SJCRH30 (cell line): ENCODE results near the gene BNIP5. TPM values are rescaled to one million over a fixed set of nuclear protein-coding genes. Genes with fewer than 3 reads are reported as not detected.

ENCODE experiments used
- DNase-seq, 2 experiments: peaks; one replicate each; pipeline ENCODE4 v3.0.0-alpha.2; 2015 to 2020
- H3K27ac ChIP-seq: fragments of 250-450 bp; sonication (Bioruptor Pico); 2 replicates; pipeline ENCODE4 v1.5.1; 2020; ENCODE audit warnings: mild to moderate bottlenecking, moderate library complexity
- H3K27me3 ChIP-seq: fragments of 250-450 bp; sonication (Bioruptor Pico); 2 replicates; pipeline ENCODE4 v1.5.1; 2020; ENCODE audit warnings: mild to moderate bottlenecking, moderate library complexity
- H3K36me3 ChIP-seq: fragments of 250-450 bp; sonication (Bioruptor Pico); 2 replicates; pipeline ENCODE4 v1.5.1; 2020; ENCODE audit warnings: mild to moderate bottlenecking, moderate library complexity
- H3K4me1 ChIP-seq: fragments of 250-450 bp; sonication (Bioruptor Pico); 2 replicates; pipeline ENCODE4 v1.5.1; 2020; ENCODE audit warnings: mild to moderate bottlenecking, moderate library complexity
- H3K4me3 ChIP-seq: fragments of 250-450 bp; sonication (Bioruptor Pico); 2 replicates; pipeline ENCODE4 v1.5.1; 2020; ENCODE audit warnings: mild to moderate bottlenecking, moderate library complexity
- H3K9me3 ChIP-seq: fragments of 250-450 bp; sonication (Bioruptor Pico); replicated peaks from 2 replicates; pipeline ENCODE4 v1.5.1; 2020; ENCODE audit warnings: mild to moderate bottlenecking, moderate library complexity
- total RNA-seq: library from RNA; depleted of rRNA; stranded (reverse); fragments of >200 nt; shearing (Covaris generic); gene quantifications from 2 replicates; pipeline ENCODE4 v1.2.3, GENCODE V29; 2014

The BNIP5 gene
- total RNA-seq, 1 experiment from 2014 or later, result 0.04 TPM

GRCh38 chr6:36286858-36287257 is 49.8 kb downstream of the BNIP5 start:
- H3K27ac ChIP-seq, result no peak overlapping the region
- no peaks in the 10 kb centered on the region for H3K9me3 ChIP-seq
- H3K27me3 ChIP-seq, result no peaks in the 10 kb centered on the region; the same call in 1 of the 2 replicates

GRCh38 chr6:36285797-36286196 is 50.9 kb downstream of the BNIP5 start:
- H3K9me3 ChIP-seq, result no peaks in the 10 kb centered on the region
- DNase-seq, result no peak
- no peaks in the 10 kb centered on the region for H3K36me3 ChIP-seq
- no peaks in the 10 kb centered on the region for H3K4me1 ChIP-seq
- no peaks in the 10 kb centered on the region; the same call in 1 of the 2 replicates for H3K27me3 ChIP-seq
- H3K27ac ChIP-seq, result no peak overlapping the region
- no peak overlapping the region for H3K4me3 ChIP-seq

More at GRCh38 chr6:36286858-36287257, 49.8 kb downstream of the BNIP5 start:
- no peak for DNase-seq
- Histone ChIP-seq H3K36me3 (no peaks in the 10 kb centered on the region), H3K4me3 (no peak overlapping the region), H3K4me1 (no peaks in the 10 kb centered on the region)

GRCh38 chr6:36285187-36285671 is 51.5 kb downstream of the BNIP5 start:
- H3K4me1 ChIP-seq, result no peaks in the 10 kb centered on the region
- no peaks in the 10 kb centered on the region for H3K36me3 ChIP-seq
- DNase-seq, result no peak
- H3K4me3 ChIP-seq, result no peak overlapping the region
- H3K9me3 ChIP-seq, result no peaks in the 10 kb centered on the region
- no peak overlapping the region for H3K27ac ChIP-seq
- H3K27me3 ChIP-seq, result no peaks in the 10 kb centered on the region; the same call in 1 of the 2 replicates

GRCh38 chr6:36284359-36284758 is 52.3 kb downstream of the BNIP5 start:
- no peak overlapping the region for H3K4me3 ChIP-seq
- H3K27me3 ChIP-seq, result no peaks in the 10 kb centered on the region; the same call in 1 of the 2 replicates
- no peaks in the 10 kb centered on the region for H3K4me1 ChIP-seq
- no peak overlapping the region for H3K27ac ChIP-seq
- H3K36me3 ChIP-seq, result no peaks in the 10 kb centered on the region
- no peak for DNase-seq
- no peaks in the 10 kb centered on the region for H3K9me3 ChIP-seq

DNA sequence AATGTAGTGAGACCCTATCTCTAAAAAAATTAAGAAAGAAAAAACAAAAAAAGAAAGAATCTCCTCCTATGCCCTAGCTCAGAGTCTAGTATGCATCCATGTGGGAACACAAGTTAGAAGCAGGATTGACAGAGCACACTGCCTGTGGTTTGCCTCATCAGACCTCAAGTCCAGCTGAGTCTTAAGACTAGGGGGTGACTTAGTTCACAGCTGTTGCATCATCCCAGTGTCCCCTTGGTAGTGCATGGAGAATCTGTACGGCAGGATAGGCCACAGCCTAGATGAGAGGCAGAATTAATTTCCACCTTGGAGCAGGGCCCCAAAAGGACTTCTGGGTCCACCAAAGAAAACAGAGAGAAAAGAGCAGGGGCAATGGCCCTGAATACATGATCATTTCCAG is 53.1 kb downstream of the BNIP5 start:
- Histone ChIP-seq H3K27ac (no peak overlapping the region), H3K27me3 (no peaks in the 10 kb centered on the region; the same call in 1 of the 2 replicates), H3K4me1 (no peaks in the 10 kb centered on the region), H3K36me3 (no peaks in the 10 kb centered on the region), H3K4me3 (no peak overlapping the region), H3K9me3 (no peaks in the 10 kb centered on the region)
- DNase-seq, result peak in 1 of 2 experiments; percentile 13

GRCh38 chr6:36280983-36281382 is 55.7 kb downstream of the BNIP5 start:
- no peaks in the 10 kb centered on the region for H3K36me3 ChIP-seq
- H3K4me1 ChIP-seq, result no peaks in the 10 kb centered on the region
- H3K9me3 ChIP-seq, result no peaks in the 10 kb centered on the region
- no peak for DNase-seq
- H3K27me3 ChIP-seq, result no peaks in the 10 kb centered on the region; the same call in none of the 2 replicates
- H3K27ac ChIP-seq, result no peak overlapping the region
- H3K4me3 ChIP-seq, result no peak overlapping the region

DNA sequence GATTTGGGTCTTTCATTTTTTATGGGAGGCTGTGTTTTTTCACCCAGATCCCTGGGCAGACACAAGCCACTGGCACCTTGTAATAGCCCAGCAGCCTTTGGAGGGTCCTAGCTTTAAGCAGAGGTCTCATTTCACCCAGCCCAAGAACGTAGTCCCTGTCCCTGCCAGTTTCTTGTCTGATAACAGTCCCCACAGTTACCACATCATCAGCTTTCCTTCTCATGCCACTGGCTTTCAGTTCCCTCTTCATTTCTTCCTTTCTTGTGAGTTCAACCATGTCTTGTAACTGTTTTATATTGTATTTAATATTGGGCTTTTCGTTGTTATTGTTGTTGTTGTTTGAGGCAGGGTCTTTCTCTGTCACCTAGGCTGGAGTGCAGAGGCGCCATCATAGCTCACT is 56.2 kb downstream of the BNIP5 start:
- no peak for DNase-seq
- Histone ChIP-seq H3K27ac (no peak overlapping the region), H3K4me3 (no peak overlapping the region), H3K27me3 (no peaks in the 10 kb centered on the region; the same call in none of the 2 replicates), H3K9me3 (no peaks in the 10 kb centered on the region), H3K4me1 (no peaks in the 10 kb centered on the region), H3K36me3 (no peaks in the 10 kb centered on the region)

GRCh38 chr6:36277946-36278470 is 58.7 kb downstream of the BNIP5 start:
- Histone ChIP-seq H3K4me1 (no peaks in the 10 kb centered on the region), H3K36me3 (no peaks in the 10 kb centered on the region), H3K27ac (no peak overlapping the region), H3K27me3 (no peaks in the 10 kb centered on the region; the same call in none of the 2 replicates), H3K9me3 (no peaks in the 10 kb centered on the region), H3K4me3 (no peak overlapping the region)
- DNase-seq, result no peak

DNA sequence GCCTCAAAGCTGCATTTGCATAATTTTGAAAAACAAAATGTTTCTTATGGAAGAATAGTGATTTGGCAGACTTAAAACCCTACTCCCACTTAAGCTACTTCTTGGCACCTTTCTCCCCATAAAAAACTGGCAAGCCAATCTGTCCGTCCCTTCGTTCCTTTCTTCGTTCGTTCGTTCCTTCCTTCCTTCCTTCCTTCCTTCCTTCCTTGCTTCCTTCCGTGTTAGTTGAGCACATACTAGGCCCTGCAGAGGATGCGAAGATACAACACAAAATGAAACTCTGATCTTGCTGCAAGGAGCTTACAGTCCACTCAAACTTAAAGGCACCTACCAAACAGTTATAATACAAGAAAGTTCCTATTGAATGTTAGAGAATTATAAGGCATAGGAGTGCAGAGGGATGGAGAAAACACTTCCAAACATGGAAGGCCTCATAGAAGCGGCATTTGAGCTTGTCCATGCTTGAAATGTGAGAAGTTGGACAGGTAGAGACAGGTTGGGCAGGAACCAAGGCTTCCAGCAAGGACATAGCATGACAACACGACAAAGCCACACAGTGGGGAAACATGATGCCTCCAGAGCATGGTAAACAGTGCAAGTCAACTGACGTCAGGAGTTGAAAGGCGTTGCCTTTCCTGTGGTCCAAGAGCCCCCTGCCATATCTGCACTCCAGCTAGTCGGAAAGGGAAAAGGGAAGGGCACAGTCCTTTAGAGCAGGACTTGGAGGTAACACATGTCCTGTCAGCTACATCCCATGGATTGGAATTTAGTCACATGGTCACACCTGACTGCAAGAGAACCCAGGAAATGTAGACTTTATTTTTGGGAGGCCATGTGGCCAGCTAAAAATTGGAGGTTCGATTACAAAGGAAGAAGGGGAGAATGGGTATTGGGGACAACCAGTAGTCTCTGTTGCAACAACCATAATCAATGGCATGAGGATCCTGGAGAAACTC is 59.8 kb downstream of the BNIP5 start:
- Histone ChIP-seq H3K9me3 (no peaks in the 10 kb centered on the region), H3K4me3 (no peak overlapping the region), H3K27me3 (peaks cover 2% of the 10 kb centered on the region; the same call in 1 of the 2 replicates), H3K27ac (no peak overlapping the region), H3K36me3 (no peaks in the 10 kb centered on the region), H3K4me1 (no peaks in the 10 kb centered on the region)
- no peak for DNase-seq

DNA sequence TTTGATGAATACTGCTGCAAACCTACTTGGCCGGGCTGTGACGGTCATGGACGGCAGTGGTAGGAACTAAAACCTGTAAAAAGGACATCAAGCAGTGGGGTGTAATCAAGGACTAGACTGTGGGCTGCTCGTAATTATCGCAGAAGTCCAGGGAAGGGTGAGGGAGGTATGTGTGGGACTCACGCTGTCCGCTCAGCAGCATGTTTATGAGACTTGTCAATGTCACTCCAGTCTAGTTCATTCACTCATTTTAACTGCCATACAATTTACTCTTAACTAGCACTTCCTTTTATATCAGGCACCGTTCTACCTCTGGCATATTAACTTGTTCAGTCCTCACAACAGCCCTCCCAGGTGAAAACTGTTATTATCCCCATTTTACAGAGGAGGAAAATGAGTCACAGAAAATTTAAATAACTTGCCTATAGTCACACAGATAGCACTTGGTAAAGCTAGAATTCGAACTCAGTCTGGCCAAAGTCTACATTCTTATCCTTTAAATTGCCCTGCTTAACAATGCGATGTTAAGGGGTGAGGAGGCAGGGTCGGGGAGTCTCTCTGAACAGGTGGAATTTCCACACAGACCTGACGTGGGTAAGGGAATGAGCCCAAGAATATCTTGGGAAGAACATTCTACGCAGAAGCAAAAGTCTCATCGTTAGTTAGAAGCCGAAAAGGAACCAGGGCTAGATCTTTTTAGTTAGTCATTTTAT is 62.7 kb downstream of the BNIP5 start:
- Histone ChIP-seq H3K27ac (no peak overlapping the region), H3K4me1 (no peaks in the 10 kb centered on the region), H3K9me3 (no peaks in the 10 kb centered on the region), H3K4me3 (no peak overlapping the region), H3K36me3 (no peaks in the 10 kb centered on the region), H3K27me3 (peaks cover 11% of the 10 kb centered on the region; the same call in 1 of the 2 replicates)
- no peak for DNase-seq

DNA sequence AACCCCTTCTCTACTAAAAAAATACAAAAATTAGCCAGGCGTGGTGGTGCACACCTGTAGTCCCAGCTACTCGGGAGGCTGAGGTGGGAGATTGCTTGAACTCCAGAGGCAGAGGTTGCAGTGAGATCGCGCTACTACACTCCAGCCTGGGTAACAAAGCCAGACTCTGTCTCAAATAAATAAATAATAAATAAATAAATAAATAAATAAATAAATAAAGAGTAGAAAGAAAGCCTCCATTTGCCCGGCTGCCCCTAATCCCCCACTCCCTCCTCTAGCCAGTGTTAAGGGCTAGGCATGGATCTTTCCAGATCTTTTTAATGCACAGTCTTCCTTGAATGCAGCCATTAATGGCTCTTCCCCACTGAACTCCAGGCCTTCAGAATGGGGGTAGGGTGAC is 63.6 kb downstream of the BNIP5 start:
- H3K27ac ChIP-seq, result no peak overlapping the region
- no peaks in the 10 kb centered on the region for H3K4me1 ChIP-seq
- H3K9me3 ChIP-seq, result no peaks in the 10 kb centered on the region
- DNase-seq, result no peak
- H3K36me3 ChIP-seq, result no peaks in the 10 kb centered on the region
- peaks cover 11% of the 10 kb centered on the region; the same call in 1 of the 2 replicates for H3K27me3 ChIP-seq
- H3K4me3 ChIP-seq, result no peak overlapping the region

GRCh38 chr6:36272234-36272633 is 64.5 kb downstream of the BNIP5 start:
- DNase-seq, result no peak
- H3K4me1 ChIP-seq, result no peaks in the 10 kb centered on the region
- H3K27me3 ChIP-seq, result peaks cover 11% of the 10 kb centered on the region; the same call in 1 of the 2 replicates
- H3K36me3 ChIP-seq, result no peaks in the 10 kb centered on the region
- H3K9me3 ChIP-seq, result no peaks in the 10 kb centered on the region
- no peak overlapping the region for H3K4me3 ChIP-seq
- H3K27ac ChIP-seq, result no peak overlapping the region

- Histone ChIP-seq H3K9me3 (no peaks in the 10 kb centered on the region; the same call in 1 of the 2 replicates), H3K27ac (no peak within 1 kb of the TSS), H3K4me1 (no peaks in the 10 kb centered on the region), H3K27me3 (peaks cover 11% of the 10 kb centered on the region; the same call in 1 of the 2 replicates), H3K4me3 (no peak within 1 kb of the TSS), H3K36me3 (no peaks in the 10 kb centered on the region)
- DNase-seq, result peak; percentile 11 to 14
Observed at GRCh38 chr6:36269834-36270705, 66.6 kb downstream of the BNIP5 start, which contains the start of gene PNPLA1. TSS of gene PNPLA1 (plus strand) at chr6:36270060. CDS start at chr6:36270460, 400 bp downstream.
